Activated T-cell treated with anti-CD3 and anti-CD28 coated beads for 48 hours (primary cell): ENCODE data around the gene UIMC1.

Experiments used
- DNase-seq: peaks from one replicate; pipeline ENCODE4 v3.0.0-alpha.2; 2020; ENCODE audit warnings: low read depth

Gene UIMC1

DNA sequence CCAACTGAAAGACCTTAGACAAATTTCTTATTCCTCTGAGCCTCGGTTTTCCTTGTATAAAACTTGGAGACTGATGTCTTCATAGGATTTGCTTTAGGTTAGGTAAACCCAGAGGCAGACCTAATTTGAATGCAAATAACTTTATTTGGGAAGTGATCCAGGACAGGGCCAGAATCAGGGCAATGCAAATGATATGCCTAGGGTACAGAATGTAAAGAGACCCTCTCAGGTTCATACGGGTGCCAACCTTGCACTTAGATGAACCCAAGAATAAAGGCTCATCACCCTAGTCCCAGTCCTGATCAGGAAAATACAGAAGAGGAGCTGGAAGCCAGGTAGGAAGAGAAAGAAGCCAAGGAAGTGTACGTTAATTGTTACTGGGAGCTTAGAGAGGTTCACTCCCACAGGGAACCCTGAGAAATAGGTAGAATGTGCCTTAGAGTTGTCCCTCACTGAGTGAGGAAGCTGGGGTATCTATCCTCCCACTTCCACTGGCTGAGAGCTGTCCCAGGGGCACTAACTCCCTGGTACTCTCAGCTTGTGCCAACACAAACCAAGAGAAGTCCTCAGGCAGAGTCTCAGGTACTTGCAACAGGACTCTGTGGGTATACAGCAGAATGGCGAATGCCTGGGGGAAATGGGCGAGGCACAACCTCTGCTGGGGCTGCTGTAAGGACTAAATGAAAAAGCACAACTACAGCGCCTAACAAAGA, 104.3 kb downstream of the UIMC1 start:
- DNase-seq, result no peak

DNA sequence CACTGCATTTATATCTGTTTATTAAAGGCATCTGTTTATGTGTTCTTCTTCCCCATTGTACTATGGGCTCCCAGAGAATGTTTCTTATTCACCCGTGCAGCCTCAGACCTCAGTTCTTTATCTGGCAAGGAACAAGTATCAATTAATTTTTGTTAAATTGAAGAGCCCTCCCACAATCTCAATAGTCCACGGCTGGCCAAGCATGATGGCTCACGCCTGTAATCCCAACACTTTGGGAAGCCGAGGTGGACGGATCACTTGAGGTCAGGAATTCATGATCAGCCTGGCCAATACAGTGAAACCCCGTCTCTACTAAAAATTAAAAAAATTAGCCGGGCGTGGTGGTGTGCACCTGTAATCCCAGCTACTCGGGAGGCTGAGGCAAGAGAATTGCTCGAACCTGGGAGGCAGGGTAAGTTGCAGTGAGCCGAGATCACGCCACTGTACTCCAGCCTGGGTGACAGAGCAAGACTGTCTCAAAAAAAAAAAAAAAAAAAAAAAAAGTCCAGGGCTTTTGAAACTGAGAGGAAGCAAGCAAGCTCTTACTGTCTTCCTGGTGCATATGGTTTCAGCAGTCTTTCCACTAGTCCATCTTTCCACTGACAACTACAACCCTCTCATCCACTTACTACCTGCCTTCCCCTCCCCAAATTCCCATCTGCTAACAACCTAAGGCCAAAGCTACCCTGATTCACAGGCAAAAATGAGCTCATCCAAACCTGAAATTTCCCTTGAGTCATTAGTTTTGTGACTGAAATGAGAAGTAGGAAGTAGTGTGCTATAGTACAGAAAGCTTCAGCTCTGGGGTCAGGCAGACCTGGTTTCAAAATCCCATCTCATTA, 105.1 kb downstream of the UIMC1 start:
- no peak for DNase-seq

- no peak for DNase-seq
Measured at GRCh38 chr5:176900780-176901204, 105.8 kb downstream of the UIMC1 start.

DNA sequence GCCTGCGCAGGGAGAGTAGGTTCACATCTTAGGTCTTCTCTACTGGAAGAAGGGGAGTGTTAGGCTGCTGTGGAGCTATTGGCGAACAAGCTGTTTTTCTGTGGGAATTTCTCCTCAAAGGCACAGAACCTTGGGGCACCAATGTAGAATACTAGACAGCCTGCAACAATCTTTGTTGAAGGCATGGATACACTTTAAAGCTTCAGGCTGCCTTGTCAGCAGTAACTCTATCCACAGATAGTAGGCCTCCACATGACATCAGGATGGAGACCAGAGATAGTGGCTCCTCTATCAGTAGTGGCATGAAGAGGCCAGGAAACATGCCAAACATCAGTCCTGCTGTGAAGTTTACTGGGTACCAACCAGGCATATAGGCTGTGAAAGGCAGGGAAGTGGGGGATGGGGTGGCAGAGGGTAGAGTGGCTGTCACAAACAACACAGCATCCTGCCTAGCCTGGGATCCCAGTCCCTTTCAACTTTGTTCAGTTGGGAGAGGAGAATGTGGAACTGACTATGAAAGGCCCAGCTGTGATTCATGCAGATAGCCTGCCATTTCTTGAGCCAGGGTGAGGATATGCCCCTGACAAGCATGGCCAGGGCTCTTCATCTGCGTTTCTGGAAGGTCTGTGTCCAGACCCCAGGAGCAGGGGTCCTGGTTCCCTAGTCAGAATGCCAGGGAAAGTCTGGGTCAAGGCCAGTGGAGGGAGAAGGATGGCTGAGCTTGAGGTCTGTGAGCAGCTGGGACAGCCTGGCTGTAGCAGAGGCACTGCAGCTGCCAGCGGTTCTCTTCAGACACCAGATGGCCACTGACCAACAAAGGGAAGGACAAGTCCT, 106.4 kb downstream of the UIMC1 start:
- no peak for DNase-seq

- no peak for DNase-seq
Measured at GRCh38 chr5:176899296-176899891, 107.2 kb downstream of the UIMC1 start, which contains the start of gene HK3. Gene HK3, minus strand, starts transcription at chr5:176899346. Its CDS starts 3,187 bp downstream, at chr5:176896159.

DNA sequence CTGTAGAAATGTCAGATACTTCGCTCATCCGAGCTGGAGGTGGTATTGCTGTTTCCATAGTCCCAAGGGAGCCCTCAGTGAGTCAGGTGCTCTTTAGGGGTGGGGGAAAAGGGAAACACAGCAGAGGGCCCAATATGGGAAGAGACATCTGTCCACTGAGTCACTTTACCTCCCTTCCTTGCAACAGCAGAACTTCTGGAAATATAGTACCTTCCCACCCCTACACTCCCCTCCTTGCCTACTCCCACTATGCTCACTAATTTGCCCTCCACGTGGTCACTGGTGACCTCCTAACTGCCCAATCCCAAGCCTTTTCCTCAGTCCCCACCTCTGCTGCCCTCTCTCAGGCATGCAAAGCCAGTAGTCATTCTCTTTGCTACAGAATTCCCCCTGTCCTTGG, 109.3 kb downstream of the UIMC1 start:
- DNase-seq, result no peak

- DNase-seq, result no peak
Measured at GRCh38 chr5:176895831-176896230, 110.7 kb downstream of the UIMC1 start.

DNA sequence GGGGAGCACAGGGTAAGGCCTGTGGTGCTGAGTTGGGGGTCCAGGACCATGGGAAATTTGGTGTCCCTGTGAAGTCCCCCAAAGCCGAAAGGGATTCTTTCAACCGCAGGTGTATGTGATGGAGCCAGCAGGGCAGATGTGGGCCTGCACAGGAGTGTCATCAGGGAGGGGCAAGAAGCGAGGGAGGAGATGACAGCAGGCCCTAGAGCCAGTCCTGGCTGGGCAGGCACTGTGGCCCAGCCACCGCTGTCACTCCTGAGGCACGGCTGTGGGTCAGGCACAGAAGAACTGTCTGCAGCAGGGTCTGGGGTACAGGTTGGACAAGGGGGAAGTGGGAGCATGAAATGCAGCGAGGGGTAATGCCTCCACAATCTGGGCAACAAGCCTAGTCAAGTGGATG, 112.3 kb downstream of the UIMC1 start:
- DNase-seq, result no peak

DNA sequence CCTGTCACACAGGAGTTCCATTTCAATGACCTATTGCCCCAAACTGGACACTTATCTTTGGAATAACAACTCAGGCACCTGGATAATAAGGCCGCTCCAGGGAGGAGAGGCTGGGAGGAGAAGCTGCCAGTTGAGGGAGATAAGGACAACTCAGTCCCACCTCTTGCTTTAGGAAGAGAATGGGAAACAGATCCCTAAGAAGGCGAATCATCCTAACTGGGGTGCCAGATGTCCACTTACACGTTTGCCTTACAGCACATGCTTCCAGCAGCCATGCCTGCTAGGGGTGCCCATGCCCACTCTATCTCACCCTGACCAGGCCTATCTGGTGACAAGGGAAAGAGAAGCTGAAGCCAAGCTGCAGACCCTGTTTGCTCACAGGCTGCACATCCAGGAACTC, 113.9 kb downstream of the UIMC1 start:
- no peak for DNase-seq

- DNase-seq, result no peak
Measured at GRCh38 chr5:176891331-176891958, 115.1 kb downstream of the UIMC1 start.

- no peak for DNase-seq
Measured at GRCh38 chr5:176890455-176891330, 115.9 kb downstream of the UIMC1 start.

- DNase-seq, result no peak
Measured at GRCh38 chr5:176889321-176890280, 117.0 kb downstream of the UIMC1 start.

DNA sequence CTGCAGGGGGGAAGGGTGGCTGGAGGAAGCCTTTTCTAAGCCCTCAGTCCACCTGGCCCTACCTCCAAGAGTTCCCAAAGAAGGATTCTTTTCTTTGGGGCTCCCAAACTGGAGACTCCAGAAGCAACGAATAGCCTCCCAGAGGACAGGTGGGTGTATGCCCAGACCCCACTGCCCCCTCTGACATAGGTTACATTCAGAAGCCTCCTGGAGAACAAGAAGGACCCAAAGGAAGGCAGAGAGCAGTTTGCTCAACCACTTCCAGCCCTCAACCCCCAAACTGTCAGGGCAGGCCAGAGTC, 117.8 kb downstream of the UIMC1 start:
- no peak for DNase-seq

- no peak for DNase-seq
Measured at GRCh38 chr5:176888016-176888864, 118.3 kb downstream of the UIMC1 start.

DNA sequence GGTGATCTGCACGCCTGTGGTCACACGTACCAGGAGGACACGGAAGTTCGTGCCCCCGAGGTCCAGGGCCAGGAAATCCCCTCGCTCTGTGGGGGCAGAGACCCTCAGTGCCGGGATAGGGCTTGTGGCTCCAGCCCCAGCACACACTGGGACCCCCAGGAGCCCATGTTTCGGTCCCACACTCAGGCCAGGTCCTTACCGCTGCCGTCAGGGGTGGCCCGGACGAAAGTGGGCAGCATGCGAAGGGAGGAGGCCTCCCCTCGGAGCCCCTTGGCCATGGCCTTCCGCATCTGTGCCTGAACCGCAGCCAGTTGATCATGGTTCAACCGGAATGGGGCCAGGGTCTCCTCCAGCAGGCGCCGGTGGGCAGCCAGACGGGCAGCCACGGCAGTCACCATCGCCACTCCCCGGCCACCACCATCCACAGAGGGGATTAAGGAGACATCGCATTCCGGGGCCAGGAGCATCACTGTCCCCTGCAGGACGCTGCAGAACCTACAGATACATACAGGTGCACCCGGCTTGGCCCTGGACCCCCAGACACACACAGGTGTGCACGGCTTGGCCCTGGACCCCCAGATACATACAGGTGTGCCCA, 119.2 kb downstream of the UIMC1 start:
- DNase-seq, result no peak

DNA sequence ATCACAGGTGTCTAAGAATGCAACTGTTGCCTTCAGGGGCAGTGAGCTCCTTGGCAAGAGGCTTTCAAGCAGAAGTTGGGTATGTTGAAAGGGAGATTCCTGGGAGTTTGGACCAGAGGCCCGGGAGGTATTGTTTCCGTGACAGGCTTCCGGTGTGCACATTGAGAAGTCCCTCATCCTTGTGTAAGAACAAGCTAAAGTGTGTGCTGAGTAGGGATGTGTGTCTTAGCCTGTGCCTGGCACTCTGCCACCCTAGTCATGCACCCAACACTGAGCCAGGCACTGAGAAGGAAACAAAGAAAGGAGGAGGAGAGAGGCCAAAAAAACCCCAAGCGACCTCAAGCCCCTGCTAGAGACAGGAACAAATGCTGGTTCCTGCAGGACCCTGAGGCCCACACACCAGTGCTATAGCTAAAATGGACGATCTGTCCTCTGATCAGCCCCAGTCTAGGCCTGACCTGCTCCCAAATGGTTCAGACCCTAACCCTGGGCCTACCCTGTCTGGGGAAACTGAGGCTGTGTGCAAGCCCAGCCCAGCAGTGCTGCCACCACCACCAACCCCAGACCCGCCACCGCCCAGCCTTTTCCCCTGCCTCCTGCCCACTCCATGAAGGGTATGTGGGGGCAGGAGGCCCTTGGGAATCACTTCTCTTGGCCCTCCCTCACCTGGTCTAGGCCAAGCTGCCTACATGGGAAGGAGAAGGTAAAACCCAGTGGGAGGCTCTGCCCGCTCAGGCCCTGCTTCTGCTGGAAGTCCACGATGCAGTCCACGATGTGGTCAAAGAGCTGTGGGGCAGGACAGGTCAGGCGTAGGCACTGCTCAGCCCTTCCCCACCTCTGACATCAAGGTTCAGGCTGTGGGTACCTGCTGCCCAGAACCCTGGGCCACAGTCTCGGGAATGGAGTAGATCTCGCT, 120.0 kb downstream of the UIMC1 start:
- DNase-seq, result no peak

GRCh38 chr5:176884571-176884890, 122.0 kb downstream of the UIMC1 start:
- no peak for DNase-seq
